NCI-H2196 treated with DMSO at 0.1 percent for 48 hours (cell line): ENCODE results near the gene NUTM1.
"Not testable (repeated sequence)": the region's sequence is repeated elsewhere in the genome, so short reads cannot be mapped to it uniquely, and the experiment has no call there.

Experiments used
- DNase-seq: peaks from one replicate; lab custom pipeline; 2025; ENCODE audit not compliant: unreplicated experiment; lab: John Stamatoyannopoulos, UW

NUTM1 gene

DNA sequence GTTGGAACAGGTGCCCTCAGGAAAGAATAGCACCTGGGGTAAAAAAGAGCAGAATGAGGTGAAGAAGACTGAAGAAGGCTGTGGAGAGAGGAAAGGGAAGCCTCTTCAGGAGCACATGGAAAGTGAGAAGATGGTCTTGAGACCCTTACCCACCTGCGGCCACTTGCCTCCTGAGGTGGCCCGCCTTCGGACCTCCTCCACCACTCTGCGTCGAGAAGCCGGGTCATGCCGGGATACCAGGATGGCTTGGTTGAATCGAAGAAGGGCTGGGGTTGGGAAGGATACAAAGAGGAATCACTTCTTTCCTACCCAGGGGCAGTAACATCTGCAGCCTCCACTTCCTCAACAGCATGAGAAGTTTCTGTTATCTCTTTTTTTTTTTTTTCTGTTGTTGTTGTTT lies 20.9 kb downstream of the NUTM1 start:
- DNase-seq, result no peak

DNA sequence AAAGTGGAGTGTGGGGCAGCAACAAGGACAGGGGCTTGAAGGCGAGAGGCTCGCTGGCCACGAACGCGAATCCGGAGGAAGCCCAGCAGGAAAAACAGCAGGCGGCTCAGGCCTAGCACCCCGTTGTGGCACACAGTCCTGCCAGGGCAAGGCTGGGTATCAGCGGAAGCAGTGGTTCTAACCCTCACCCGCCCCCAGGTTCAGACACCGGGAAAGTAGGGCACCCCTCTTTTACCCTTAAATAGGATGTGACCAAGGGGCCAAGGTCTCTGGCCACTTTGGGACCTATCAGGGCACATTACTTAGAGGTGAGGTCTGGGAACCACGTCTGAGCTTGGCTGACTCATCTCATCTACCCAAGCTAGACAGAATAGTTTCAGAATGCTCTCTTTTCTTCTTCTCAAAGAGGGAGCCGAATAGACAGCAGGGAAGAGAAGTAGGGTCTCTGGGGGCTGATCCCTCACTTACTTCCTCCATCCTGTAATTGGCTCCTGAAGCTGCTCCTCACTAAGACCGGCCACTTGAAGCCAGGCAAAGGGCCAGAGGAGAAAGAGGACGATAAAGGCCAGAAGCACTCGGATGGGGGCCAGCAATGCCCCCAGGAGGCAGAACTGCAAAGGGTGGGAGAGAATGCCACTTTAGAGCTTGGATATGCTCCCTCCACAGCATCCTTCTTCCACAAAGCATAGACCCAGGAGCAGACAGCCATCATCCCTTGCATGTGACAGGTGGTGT lies 22.1 kb downstream of the NUTM1 start:
- no peak for DNase-seq

DNA sequence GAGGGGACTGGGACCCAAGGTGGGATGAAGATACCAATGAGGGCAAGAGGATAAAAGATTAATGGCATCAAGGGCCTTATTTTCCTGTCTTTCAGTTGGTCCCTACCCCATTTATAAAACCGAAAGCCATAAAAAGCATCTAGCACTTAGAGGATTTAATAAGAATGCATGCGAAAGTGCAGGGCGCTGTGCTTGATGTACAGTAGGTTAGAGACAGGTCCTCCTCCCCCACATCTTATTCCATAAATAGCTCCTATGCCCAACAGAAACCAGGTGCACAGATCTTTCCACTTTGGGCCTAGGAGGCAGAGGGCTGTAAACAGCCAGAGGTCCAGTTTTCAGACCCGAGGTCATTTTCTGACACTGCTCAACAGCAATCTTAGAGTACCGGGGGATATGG lies 22.7 kb downstream of the NUTM1 start:
- no peak for DNase-seq

DNA sequence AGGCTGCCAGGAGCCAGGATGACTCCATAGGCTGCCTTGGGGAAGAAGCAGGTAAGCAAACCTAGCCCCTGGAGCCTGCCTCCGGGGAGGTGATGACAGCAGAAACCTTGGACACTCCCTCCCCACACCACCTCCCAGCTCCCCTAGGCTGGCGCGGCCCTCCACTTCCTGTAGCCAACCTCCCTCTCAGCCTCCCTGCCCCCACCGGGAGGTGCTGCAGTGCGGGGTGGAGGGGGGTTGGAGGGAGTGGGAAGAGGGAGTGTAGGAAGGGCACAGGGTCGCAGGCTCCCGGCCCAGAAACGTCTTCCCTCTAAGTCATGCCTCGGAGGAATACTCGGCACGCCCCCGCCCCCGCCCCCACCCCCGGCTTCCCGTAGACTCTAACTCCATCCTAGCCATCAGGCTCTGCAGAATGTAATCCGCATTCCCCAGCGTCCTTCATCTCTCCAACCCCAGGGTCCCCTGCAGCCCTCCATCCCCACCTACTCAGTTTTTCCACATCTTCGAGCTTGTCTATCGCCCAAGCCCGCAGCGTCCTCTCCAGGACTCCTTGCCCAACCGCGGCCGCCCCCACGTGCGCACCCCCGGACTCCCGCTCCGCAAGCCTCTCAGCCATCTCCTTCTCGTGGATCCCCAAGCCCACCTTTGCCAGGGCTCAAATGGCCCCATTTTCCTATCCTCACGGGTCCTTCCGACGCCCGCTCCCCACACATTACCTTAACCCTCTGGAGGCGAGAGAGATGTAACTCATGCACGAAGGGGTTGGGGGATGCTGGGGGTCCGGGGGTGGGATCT lies 23.4 kb downstream of the NUTM1 start:
- DNase-seq, result peak; percentile 34

DNA sequence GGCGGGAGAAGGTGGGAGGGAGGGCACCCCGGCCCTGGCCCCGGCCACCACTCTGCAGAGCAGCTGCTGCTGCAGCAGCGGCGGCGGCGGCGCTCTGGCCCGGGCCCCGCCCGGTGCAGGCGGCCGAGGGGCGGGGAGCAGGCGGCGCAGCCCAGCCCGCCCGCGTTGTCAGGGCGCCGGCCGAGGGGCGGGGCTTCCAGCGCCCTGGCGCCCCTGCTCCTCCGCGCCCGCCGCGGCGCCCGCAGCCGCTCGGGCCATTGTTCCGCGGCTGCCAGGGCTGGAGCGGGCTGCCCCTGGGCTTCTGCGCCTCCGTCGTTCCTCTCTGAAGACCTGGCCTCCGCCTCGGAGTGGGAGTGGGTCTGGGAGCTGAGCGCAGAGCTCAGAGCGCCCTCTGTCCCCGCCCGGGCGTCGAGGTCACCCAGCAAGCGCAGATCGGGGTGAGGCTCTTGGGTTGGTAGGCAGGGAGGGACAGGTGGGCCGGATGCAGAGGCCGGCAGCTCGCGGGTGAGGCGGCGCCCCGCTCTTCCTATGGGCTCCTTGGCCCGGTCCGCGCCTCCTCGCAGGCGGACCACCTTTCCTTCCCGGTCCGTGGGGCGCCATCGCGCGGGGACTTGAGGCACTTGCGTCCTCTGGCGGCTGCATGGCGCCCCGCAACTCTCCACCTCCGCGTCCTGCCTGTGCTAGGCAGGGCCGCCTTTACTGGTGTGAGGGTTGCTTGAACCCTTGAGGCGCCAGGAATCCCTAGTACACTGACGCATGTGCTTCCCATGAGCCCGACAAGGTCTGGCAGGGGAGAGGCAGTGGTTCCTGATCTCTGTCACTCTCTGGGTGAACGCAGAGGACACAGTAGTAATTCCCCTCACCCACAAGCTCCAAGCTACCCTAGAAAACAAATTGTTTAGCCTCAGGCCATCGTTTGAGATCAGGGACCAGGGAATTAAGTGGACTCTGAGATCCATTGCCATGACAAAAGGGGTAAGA lies 24.3 kb downstream of the NUTM1 start, which contains the start of gene LPCAT4:
Gene LPCAT4 (minus strand): TSS at position 96 of the 981 bp plus-strand sequence. CDS start 96 bp downstream, outside the sequence.
- DNase-seq, result peak; percentile 53

DNA sequence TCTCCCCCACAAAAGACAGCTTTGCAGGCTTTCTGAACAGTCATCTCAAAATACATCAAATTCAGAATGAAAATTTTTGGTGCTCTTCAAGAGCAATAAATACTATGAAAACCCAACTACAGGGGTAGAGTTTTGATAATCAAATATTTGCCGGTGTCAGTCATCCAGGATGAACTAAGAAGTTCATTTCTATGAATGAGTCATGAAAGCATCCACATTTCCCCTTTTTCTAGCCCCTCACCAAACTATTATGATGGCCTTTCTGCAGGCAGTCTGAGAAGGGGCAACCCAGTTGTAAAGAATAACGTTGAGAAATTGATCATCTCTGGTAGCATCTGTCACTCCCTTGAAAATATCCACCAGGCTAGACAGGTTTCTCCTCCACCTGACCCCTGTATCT lies 27.0 kb downstream of the NUTM1 start:
- DNase-seq, result no peak

DNA sequence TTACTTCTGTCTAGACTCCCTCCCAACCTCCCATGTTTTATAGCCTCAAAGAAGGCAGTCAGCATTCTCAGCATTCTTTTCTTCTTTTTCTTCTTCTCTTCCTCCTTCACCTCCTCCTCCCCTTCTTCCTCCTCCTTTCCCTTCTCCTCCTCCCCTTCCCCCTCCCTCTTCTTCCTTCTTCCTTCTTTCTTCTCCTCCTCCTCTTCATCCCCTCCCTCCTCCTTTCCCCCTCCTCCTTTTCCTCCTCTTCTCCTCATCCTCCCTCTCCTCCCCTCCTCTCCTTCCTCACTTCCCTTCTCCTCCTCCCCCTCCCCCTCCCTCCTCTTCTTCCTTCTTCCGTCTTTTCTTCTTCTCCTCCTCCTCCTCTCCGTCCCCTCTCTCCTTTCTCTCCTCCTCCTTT lies 27.5 kb downstream of the NUTM1 start:
- DNase-seq, result no peak

DNA sequence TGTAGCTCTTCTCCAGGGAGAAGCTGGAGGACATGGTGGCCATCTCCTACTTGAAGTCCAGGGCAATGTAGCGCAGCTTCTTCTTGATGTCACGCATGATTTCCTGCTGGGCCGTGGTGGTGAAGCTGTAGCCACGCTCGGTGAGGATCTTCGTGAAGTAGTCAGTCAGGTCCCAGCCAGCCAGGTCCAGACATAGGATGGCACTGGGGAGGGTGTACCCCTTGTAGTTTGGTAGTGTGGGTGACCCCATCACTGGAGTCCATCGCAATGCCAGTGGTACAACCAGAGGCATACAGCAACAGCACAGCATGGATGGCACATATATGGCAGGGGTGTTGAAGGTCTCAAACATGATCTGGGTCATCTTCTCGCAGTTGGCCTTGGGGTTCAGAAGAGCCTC lies 30.8 kb downstream of the NUTM1 start:
- no peak for DNase-seq

DNA sequence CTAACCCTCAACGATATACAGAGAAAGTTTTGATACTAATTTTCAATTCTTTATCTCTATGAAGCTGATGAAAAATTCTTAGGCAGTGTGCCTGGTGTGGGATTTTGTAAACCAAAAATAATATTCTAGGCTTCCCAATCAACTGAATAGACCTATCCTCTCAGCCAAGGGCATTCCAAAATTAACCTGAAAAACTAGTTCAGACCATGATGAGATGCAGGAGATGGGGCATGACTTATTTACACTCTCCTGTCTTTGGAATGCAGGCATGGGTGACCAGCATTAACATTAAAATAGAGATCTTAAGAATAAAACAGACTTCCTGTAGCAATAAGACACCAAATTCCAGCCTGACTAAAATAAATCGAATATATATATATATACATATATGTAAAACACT lies 31.7 kb downstream of the NUTM1 start:
- DNase-seq, result no peak

DNA sequence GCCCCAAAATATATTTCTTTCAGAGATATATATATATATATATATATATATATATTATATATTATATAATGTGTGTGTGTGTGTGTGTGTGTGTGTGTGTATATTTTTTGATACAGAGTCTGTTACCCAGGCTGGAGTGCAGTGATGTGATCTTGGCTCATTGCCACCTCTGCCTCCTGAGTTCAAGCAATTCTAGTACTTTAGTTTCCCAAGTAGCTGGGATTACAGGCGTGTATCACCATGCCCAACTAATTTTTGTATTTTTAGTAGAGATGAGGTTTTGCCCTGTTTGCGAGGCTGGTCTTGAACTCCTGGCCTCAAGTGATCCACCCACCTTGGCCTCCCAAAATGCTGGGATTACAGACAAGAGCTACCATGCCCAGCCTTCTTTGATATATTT lies 32.4 kb downstream of the NUTM1 start:
- DNase-seq, result not testable (repeated sequence)

DNA sequence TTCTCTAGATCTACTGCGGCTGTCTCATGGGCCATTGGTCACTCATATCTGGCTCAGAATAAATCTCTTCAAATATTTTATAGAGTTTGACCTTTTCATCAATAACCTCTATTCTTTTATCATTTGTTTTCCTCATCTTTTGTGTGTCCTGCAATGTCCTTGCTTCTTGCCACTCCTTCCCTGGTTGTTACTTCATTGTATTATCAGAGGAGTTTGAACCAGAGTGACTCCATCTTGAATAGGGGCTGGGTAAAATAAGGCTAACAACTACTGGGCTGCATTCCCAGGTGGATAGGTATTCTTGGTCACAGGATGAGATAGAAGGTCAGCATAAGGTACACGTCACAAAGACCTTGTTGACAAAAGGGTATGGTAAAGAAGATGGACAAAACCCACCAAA lies 33.7 kb downstream of the NUTM1 start:
- no peak for DNase-seq

DNA sequence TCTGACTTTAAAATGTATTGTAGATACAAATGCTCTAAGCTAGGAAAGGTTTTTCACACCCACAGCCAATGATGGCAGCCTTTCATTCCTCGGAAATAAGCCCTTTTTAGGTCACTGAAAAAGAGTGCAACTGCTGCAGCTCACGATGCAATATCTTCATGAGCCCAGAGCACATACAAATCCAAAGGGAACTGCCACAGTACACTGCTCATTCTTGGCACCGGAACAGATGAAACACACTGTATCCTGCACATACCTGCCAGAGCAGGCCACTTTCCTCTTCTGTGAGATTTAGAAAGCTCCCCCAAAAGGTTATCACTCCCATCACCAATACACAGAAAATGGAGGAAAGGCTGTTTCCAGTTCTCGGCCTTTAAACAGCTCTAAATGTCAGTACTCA lies 37.4 kb downstream of the NUTM1 start:
- DNase-seq, result not testable (repeated sequence)

DNA sequence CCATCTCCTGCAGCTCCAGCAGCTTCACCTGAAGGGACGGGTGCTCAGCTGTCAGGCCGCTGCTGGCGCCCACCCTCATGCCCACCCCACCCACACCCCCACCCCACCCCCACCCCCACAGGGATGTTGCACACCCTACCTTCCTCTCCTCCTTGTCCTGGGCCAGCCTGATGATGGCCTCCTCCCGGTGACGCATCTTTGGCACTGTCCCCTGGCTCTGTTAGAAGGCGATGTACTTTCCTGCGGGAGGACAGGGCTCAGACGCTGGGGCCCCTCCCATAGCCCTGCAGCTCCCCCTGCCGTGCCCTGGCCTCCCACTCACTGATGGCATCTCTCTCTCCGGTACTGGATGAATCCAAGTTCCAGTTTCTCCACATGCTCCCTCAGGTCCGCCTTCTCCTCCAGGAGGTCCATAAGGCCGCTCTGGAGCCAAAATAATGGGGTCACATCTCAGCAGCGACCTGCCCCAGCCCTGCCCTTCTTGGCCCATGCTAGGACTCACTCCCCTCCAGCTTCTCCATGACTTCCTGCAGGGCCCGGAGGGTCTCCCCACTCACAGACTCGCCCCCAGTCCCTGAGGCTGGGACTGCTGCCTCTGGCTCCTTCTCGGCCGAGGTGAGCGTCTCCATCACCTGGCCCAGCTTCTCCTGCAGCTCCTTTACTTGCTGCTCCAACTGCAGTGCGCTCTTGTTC lies 38.9 kb downstream of the NUTM1 start:
- DNase-seq, result not testable (repeated sequence)

DNA sequence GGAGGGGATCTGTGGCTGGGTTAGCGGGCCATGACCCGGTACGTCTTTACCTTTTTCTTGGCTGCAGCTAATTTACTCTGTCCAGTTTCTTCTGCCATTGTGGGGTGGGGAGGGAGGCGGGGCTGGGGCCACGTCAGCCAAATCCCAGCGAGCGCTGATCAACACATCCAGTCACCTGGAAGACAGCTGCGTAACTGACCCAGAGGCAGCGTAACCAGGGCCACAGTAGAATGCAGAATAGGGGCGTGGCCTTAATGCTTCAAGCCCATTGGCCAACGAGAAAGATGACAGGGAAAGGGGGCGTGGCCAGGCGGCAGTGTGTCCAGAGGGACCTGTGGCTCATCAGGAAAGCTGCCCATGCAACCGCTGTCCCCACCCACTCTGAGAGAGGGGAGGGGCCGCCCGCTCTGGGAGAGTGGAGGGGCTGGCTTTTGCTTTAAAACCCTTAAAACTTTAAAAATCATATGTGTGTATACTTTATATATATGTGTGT lies 46.5 kb downstream of the NUTM1 start:
- DNase-seq, result not testable (repeated sequence)

DNA sequence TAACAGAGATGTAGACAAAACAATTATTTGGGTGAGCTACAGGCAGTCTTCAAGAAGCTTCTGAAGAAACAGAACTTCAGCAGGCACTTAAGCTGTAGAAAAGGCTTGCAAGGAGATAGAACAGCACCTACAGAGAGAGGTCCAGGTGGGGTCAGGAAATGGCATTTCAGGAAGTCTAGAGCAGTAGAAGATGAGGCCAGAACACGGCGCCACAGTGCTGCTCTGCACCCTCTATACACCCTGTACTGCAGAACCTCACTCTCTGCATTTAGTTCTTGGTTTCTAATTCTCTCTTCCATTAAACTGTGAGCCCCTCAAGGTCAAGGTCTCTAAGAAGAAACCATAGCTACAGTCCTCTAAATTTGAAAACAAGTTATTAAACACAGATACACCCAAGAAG lies 49.9 kb downstream of the NUTM1 start:
- DNase-seq, result not testable (repeated sequence)

DNA sequence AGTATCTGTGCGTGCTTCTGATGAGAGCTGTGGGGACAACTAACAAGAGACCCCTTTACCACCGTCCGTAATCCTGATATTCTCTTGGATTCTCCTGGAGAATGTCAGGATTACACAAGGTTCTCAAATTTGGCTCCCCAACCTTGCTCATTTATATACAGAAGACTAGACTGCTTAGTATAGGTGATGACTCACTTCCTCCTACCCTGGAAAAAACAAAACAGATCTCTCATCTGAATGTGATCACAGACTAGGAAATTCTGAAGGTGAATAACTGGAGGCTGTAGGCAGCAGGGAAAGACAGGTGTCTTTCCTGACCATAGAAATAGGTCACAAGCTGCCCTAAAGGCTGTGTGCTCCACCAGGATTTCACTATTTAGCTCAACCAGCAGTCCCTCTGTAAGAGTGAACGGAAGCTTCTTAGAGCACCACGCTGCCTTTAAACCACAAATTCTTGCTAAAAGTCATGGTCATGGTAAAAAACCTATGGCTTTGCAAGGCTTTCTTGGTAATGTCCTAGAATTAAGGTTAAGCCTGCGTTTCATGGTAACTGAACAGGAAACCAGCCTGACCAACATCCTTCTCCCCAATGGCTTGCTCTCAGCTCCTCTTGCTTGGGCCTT lies 54.6 kb downstream of the NUTM1 start:
- DNase-seq, result not testable (repeated sequence)

DNA sequence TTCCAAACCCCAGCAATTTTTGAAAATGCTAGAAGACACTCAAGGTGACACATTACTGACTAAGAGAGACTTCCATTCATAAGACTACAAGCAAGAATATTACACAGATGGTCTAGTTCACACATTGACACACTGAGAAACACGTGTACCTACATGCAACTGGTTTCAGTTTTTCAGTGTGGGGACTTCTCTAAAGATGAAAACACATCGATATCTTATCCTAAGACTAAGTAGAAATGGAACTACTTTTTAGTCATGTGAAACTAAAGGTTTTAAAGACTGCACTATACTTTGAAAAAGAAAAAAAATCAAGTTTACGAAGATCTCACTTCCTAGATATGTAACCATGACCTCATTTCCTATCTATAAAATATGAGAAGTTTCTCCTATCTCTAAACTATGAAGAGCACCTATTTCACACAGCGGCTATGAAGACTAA lies 60.1 kb downstream of the NUTM1 start:
- not testable (repeated sequence) for DNase-seq

DNA sequence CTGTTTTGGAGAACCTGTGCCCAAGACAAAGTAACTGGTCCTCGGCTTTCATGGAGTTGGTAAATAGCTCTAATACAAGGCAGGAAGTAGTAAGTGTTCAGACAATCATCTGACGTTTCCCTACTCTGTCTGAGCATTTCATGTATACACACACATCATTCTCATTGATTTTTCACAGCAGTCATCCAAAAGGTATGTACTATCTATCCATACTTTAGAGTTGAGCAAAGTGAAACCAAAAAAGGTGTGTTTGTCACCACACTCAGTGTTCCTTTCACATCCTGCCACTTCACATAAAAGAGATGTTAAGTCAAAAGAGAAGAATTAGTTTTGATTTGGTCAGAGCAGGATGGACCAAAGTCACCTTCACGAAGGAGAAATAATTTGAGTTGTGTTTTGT lies 60.8 kb downstream of the NUTM1 start:
- not testable (repeated sequence) for DNase-seq
